Activated CD4-positive, alpha-beta T cell treated with anti-CD3 and anti-CD28 coated beads, Interleukin-2, Interleukin-6, amounts not matched to agents 100 ng/mL and 50 ng/mL, durations not matched to agents 16 hours and 8 hours (primary cell): ENCODE data around the gene SEMA6D.

Experiments
- DNase-seq: peaks from one replicate; pipeline ENCODE4 v3.0.0-alpha.2; 2020

Gene SEMA6D, protein sequence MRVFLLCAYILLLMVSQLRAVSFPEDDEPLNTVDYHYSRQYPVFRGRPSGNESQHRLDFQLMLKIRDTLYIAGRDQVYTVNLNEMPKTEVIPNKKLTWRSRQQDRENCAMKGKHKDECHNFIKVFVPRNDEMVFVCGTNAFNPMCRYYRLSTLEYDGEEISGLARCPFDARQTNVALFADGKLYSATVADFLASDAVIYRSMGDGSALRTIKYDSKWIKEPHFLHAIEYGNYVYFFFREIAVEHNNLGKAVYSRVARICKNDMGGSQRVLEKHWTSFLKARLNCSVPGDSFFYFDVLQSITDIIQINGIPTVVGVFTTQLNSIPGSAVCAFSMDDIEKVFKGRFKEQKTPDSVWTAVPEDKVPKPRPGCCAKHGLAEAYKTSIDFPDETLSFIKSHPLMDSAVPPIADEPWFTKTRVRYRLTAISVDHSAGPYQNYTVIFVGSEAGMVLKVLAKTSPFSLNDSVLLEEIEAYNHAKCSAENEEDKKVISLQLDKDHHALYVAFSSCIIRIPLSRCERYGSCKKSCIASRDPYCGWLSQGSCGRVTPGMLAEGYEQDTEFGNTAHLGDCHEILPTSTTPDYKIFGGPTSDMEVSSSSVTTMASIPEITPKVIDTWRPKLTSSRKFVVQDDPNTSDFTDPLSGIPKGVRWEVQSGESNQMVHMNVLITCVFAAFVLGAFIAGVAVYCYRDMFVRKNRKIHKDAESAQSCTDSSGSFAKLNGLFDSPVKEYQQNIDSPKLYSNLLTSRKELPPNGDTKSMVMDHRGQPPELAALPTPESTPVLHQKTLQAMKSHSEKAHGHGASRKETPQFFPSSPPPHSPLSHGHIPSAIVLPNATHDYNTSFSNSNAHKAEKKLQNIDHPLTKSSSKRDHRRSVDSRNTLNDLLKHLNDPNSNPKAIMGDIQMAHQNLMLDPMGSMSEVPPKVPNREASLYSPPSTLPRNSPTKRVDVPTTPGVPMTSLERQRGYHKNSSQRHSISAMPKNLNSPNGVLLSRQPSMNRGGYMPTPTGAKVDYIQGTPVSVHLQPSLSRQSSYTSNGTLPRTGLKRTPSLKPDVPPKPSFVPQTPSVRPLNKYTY

DNA sequence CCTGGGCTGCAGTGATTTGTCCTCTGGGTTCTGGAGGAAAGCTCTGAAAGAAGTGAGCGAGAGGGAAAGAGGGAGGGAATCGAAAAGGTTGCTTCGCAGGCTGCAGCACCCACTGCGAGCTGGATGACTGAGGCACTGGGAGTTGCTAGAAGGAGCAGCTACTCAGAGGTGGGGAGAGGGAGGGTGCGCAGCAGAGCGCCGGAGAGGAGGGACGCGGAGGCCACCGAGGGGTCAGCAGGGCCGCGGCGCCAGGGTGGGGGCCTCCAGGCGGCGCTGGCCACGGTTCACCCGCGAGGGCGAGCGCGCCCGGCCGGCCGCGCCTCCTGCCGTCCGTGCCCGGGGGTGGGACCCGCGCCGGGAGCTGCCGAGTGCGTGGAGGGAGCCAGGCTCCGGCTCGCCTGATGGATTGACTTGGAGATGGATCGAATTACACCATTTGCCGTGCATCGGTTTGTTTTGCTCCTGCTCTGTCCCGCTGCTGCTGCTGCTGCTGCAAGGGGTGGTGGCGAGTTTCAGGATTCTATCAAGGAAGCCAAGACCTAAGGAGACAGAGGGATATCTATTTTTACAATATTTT, at the start of gene SEMA6D:
Gene SEMA6D (plus strand): TSS at position 470 of the 577 bp plus-strand sequence. CDS start 42,294 bp downstream, outside the sequence.
- no peak for DNase-seq

DNA sequence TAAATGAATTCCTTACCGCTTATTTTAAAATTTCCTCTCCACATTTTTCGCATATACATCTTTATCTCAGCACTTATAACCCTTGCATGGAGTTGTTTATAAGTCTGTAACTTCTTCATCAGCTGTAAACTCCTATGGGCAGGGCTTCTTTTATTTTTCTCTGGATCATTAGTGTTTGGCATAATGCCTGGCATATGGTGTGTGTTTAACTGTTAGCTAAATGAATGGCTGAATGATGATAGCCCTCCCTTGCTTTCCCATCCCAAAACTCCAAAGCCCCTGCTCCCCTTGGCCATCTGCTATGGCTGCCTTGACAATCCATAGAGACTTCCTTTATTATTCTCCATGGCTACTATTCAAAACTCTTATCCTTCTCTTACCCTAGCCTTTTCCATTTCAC, 48.1 kb upstream of the SEMA6D start:
- no peak for DNase-seq

DNA sequence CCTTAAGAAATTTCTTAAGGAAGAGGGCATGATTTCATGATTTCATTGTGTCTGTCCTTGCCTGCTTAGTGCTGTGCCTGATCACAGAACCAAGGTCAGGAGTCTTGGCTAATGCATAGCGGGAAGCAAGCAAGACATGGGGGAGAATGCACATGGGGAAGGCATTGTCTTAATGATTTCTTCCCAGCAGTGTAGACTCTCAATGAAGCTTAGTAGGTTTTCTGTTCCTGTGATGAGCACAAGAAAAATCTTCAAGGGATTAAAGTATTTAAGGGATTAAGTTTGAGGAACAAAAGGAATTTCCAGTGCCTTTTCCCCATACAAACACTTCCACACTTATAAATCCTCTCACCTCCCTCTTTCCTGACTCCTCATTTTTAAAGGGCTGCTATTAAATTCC, 46.9 kb upstream of the SEMA6D start:
- no peak for DNase-seq

DNA sequence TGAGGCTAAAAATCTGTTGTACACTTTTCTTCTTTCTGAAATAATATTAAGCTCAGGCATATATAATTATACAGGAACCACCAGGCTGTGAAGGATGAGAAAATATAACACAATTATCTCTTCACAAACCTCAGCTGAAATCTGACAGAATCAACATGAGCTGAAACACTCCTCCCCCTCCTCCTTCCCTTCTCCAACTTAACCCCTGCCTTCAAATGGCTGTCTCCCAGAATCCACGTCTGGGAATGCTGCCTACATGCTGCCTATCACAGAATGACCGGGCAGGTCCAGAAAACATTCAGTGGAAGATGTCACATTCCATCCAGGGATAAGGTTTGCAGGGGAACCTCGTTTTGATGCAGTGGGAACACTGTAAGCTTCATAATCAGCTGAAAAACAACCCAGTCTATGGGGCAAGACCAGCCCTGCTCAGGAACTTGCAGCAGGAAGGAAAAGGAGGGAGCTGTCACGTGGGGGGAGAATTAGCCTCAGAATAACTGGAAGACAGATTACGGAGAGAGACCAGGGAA, 44.0 kb upstream of the SEMA6D start:
- DNase-seq = no peak

DNA sequence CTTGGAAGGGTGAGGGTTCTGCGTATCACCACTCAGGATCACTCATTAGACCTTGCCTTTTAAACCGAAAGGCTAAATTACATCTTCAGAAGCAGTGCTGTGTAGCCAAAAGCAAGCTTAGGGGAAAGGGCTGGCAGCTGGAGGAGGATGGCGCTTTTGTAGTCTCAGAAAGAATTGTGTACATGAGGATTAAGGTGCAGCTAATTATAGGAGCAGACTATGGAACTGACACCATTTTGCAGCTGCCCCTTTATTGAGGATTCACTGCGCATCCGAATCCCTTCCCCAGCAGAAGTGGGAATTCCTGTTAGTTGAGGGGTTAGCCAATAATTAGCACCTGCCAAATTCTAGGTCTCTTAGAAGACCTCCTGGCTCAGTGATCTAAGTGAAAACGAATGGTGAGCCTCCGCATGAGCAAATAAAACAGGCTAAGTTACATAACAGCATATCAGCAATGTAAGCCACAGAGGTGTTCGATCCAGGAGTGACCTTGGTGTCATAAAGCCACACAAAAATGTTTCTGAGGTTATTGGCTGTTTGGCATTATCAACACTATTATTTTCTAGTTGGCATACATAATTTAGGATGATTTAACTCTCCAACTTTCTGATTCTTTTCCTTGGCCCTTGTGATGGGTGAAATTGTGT, 42.6 kb upstream of the SEMA6D start:
- no peak for DNase-seq

DNA sequence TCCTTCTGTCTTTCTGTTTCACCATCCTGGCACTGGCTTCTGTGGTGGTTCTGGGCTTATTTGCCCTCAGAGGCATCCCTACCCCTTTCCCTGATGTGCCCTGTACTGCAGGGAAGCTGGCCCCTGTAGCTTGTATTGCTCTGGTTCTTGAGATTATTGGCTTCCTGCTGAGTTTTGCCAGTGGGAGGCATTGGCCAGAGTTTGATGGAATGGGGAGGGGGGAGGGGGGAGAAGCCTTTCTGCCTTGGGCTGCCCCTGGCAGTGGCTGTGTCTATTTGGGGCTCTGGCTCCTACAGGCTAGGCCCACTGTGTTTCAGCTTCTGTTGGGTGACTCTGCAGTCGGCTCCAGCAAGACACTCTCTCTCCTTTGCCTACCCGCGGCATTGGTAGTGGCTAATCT, 41.6 kb upstream of the SEMA6D start:
- no peak for DNase-seq

DNA sequence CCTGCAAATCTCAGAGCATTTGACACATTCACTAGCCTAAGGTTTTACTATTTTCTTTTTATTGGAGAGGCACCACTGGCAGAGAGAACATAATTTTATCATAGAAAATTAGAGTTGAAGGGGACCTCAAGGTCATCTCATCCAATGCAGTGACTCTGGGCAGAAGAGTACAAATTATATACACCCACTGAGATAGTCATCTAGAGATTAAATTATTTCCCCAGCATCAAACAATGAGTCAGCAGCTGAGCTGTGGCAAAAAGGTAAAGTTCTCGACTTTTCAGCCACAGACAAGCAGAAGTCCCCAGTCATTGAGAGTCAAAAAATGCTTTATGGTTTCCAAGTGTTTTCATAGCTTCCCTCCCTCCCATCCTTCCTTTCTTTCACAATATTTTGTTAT, 39.3 kb upstream of the SEMA6D start:
- DNase-seq = no peak

DNA sequence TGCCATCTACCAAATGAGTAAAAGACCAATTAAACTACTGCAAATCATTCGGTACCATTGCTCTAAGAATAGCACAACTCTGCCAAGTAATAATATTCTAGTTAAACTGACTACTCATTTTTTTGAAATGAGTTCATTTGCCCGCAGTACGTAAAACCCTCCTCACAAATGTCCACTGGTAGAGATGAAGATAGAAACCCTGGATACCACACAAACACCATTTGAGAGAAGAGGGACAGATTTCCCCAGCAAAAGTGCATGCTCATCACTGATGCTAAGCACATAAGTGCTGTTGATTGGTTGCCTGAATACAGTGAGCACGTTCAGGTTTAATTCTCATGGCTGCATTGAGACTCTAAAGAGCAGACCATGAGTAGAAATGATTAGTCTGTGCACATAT, 34.6 kb upstream of the SEMA6D start:
- DNase-seq = no peak

DNA sequence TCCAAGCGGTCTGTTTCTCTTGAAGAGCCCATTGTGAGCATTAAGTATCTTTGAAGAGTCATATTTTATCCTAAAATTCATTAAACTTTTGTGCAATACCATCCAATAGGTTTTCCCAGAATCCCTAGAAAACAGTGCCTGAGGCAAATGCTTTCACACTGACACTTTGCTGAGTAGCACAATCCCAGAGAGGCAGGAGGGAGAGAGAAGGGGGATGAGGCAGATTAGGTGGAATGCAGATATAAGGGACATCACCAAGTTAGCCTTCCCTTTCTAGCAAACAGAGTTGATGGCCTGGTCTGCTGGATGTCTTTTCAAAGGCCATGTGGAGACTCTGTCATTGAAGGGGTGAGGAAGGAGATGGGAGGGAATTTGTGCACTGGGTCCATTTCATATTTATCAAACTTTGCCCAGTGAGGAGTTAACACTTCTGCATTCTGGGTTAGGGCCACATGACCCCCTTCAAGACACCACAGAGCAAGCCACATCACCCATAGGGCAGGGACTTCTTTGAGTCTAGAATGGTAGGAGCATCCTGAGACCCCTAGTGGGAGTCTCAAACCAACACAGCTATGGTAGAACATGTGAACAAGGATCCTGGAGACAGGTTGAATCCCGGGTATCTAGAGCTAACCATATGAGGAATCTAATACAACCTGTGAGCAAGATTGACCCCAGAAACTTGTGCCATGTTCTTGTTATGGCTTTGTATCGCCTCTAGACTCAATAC, 32.0 kb upstream of the SEMA6D start:
- no peak for DNase-seq

DNA sequence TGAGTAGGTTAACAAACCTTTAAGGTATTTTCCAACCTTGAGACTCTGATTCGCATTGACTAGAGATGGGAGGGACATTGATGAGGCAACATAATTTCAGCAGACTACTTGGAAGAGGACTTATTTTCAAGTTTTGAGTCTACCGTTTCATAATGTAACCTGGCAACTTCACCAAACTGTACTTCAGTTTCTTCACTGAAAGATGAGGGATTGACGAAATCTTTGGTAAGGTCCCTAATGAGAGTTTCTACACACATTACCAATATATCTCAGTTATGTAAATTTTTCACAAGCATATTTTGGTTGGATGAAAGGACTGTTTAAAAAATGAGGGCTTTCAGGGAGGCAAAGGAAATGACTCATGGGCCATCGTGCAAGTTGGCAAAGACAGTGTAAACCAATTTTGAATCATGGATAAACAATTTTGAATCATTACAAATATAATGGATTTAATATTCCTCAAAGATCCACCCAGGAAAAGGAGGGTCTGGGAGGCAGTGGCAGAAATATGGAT, 28.7 kb upstream of the SEMA6D start:
- DNase-seq = no peak

DNA sequence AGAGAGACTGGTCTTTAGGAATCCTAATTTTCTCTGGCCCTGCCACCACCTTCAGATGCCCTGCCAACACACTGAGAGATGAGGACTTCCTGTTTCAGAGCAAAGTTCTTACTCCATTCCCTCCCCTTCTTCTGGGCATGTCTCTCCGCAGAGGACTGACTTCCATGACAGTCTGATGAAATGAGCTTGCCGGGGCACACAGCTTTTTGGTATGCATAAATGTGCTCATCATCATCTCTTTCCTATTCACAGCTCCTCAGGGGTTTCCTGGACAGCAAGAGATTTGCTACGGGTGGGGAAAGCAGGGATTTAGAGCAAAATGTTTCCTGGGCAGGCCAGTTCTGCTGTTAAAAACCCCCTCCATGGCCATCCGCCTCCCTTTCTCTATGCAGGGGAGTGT, 27.6 kb upstream of the SEMA6D start:
- DNase-seq = no peak

DNA sequence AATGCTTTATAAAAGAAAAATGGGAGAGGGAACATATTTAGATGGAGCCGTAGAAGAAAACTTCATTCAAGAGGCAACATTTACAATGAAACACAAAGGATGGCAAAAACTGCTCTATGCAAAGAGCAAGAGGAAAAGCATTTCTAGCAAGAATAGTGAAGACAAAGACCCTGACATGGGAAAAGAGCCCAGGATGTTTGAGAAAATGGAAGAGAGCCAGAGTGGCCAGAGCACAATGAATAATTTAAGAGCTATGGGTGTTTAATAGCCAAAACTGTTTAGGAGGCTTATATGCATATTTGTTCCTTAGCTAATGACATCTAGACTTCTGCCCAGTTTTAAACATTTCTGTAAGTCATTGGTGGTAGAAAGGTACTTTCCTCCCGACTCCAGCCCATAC, 25.4 kb upstream of the SEMA6D start:
- no peak for DNase-seq

DNA sequence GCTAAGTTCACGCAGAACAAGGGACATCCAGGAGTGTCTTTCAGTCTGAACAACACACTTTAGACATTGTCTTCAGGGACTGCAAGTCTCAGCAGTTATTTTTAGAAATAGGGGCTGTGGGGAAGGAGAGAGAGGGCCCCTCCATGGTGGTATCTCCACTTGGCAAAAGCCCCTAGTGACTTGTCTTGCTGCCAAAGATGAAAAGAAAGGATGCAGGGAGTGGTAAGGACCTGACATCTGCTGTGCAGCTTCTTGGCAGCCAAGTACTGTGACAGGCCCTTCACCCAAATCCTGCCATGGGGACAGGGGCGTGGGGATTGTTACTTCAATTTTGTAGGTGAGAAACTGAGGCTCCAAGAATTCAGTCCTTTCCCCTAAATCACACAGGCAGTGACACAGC, 21.0 kb upstream of the SEMA6D start:
- no peak for DNase-seq

DNA sequence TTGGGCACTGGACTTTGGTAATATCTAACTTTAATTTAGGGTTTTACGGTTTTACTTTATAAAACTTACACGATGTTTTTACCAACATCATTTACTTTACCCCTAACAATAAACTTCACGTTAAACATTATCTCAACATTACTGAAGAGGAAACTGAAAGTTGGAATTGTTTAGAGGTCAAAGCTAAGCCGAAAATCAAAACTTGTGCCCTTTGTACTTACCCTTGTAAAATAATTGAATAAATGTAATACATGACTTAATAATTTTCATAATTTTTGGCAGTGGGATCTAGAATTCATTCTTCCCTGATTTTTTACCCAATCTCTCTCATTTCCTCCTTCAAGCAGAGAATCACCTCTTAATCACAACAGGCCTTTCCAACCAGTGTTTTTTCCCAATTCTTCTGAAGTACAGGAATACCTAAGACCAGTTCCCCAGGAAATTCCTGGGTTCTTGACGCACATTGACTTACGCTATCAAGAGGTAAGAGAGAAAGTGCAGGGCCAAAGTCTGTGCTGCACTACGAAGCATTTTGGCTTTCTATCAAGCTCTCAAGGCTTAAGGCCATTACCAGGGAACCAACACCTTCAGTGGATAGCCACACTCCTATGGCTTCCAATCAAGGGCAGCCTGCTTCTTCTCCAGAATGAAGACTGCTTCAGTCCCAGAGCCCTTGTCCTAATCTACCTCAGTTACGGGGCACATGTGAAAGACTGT, 11.9 kb upstream of the SEMA6D start:
- no peak for DNase-seq

DNA sequence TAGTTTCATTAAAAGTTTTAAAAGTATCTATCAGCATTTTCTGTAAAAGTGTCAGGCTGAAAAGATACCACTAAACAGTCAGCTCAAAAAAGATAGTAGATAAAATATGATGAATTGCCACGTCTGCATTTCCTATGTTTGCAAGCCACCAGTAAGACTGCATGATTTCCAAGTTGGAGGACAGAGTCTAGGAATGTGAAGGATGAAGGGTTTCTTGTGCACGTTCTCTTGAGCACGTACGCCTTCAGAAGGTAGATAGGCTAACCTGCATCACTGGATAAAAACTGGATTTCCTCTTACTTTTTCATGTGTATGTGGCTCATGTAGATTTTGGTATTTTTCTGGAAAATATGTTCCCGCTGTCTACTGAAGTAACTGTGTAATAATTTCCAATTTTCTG, 9.9 kb upstream of the SEMA6D start:
- DNase-seq = no peak

DNA sequence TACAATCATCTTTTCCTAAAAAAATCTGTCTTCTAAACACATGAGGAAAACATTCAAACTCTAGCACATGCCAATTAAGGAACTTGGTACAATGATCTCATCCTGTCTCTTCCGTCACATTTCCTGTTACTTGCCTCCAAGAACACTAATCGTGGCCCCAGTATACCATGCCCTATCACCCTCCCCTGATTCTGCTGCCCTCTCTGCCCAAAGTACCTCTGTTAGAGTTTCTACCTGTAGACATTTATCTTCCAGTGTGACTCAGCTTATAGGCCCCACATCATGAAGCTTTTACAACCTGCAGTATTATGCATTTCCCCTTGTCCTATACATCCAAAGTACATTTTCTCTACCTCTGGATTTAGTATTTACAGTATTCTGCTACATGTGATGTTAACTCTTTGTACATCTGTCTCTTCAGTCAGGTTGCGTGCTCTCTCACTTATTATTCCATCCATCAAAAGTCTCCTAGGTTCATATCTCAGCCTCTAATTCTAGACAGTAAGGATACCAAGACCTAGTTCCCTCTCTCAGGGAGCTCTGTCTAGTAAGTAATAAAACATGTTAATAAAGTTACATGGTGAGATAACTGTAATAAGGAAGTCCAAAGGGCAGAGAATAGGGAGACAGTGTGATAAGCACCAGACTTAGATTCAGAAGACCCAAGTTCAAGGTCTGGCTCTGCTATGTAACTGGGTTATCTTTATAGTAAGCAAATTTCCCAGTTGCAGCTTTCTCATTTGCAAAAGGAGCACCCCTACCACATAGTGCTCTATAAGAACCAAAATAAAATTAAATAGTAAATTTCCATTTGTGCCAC, 8.9 kb upstream of the SEMA6D start:
- DNase-seq = no peak

DNA sequence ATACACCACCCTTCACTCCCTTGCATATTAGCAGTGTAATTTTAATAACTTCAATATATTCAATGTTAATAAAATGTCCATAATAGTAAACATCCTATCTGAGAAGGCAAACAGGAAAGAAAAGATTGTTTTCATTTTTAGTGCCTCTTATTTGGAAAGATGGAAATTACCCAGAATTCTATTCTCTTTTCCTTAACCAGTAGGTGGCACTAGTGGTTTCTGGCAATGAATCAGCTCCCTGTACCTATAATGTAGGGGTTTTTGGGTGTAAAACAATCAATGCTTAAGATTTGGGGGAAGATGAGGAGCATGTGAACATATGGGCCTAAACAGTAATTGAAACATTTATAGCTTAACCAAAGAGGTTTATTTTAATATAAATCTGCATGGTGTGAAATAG, 5.7 kb upstream of the SEMA6D start:
- peak; percentile 25 for DNase-seq

DNA sequence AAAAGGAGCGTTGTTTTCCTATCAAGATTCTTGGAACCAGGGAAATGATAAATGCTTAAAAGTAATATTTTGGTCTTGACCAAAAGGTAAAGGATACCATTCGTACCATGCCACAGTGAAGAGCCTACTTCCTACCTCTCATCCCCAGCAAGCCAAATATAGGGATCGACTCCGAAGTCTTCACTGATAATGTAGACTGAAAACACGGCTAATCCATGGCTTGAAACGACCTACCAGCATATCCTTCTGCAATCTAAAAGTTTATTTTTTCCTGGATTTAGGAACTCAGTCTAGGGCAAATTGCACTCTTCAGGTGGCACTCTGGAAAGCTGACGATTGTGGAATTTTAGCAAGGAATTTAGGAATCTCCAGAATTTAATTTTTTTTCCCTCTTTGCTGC, 1.9 kb upstream of the SEMA6D start:
- no peak for DNase-seq

DNA sequence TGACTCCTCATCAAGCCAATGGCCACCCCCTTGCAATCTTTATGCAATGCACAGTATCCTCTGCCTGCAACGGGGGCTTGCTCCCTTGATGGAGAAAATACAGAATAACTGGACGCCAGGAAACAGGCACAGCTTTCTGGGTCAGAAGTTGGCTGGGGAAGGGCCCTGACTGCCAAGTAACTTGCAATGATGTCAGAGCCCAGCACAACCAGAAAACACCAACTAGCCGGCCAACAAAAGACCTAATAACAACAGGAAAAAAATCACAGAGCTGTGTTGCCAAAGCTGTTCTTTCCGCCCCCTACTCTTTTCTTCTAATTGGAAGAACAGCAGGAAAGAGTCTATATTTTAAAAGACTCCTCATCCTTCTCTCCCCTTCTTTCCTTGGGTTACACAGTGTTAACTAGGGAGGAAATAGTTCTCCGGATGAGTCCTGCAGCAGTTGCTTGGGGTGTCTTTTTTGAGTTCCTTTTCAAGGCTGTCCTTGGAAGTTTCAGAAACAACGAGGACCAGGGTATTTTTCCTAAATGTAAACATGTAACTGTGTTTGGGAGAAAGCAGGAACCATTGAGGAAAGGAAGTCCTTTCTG, 1.4 kb upstream of the SEMA6D start:
- no peak for DNase-seq

DNA sequence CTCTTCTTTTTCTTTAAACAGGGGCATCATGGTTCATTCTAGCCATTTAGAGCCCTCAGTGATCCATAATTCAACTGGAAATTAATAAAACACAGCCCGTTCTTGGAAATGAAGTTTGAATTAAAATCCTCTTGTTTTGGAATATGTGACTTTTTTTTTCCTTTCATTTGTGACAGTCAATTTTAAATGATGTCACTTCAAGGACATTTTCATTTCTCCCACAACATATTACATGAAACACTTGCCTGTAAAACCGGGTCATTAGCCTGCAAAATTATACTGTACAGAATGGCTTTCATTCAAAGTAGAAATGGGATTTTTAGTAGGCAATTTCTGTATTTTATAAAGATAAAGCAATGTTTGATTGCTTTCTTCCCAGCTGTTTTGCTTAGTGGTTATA, 789 bp upstream of the SEMA6D start:
- DNase-seq = no peak
